GM21529 (cell line): Measurements from ENCODE around the gene WDR3.
"Not testable (repeated sequence)": the region's sequence is repeated elsewhere in the genome, so short reads cannot be mapped to it uniquely, and the experiment has no call there.

Source experiments
- ATAC-seq: cut with Tn5 transposase; IDR thresholded peaks from one replicate; pipeline ENCODE4 v1.9.1; 2021; ENCODE audit not compliant: unreplicated experiment

Gene WDR3

GRCh38 chr1:117929343-117930172 is at the start of gene WDR3, which contains the start of gene GDAP2:
Gene WDR3, plus strand, starts transcription at chr1:117929739. Its CDS starts 3,581 bp downstream, at chr1:117933320.
Gene GDAP2, minus strand, starts transcription at chr1:117929621. Its CDS starts 9,264 bp downstream, at chr1:117920357.
- peak; percentile 94 for ATAC-seq

- ATAC-seq: no peak
These were observed 45.9 kb upstream of the WDR3 start for GRCh38 chr1:117883616-117884015.

DNA sequence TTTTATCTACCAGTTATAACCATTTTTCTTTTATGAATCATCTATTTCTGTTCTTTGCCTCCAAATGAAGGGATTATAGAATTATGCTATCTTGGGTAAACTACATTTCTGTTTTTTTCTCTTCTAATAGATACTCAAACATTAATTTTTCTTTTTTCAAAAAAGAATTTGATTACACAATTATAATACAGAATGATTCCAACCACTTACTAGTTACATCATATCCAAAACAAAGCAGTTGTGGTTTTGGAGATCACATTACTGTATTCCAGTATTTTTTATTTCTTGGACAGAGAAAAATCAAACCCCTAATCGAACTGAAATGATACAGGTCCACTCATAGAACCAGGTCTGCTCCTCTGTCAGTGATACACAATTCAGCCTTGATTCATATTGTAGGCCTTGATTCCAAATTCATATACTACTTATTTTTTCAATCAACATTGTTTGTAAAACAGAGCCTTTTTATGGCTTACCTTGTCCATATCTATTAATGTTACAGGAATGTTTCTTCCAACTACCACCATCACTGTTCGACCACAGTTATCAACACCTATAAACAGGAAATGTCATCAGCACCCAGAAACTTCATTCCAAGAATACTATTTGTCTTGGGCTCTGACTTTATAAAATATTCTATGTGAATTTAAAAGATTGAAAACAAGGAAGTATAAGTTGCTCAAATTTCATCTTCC is 43.3 kb upstream of the WDR3 start:
- no peak for ATAC-seq

DNA sequence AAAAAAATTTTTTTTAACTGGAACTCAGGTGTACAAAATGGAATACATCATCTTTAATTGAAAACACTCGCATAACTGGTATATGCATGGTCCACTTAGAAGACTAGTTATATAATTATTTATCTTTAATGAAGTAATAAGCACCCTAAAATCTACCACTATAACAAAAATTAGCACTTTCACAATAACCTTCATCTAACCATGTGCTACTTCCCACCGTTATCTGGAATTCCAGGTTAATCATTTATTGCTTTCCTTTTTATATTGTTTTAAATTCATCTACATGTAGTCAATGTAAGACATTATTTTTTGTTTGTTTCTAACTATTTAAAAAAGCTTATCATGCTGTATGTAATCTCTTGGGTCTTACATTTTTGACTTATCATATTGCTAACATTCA is 39.1 kb upstream of the WDR3 start:
- ATAC-seq: no peak

- no peak for ATAC-seq
These were observed 37.0 kb upstream of the WDR3 start for GRCh38 chr1:117892512-117892911.

DNA sequence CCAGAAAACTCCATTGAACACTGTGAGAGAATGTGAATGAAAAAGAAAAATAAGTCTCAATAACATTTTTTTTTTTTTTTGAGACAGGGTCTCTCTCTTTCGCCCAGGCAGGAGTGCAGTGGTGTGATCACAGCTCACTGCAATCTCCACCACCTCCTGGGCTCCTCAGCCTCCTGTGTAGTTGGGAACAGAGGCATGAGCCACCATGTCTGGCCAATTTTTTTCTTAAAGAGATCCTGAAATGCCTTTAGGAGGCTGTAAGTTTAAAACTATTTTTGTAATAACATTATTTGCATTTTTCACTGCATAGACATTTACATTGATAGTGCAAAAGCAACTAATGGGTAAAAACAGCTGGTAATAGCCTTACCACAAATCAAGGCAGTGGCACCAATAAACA is 35.5 kb upstream of the WDR3 start:
- no peak for ATAC-seq

DNA sequence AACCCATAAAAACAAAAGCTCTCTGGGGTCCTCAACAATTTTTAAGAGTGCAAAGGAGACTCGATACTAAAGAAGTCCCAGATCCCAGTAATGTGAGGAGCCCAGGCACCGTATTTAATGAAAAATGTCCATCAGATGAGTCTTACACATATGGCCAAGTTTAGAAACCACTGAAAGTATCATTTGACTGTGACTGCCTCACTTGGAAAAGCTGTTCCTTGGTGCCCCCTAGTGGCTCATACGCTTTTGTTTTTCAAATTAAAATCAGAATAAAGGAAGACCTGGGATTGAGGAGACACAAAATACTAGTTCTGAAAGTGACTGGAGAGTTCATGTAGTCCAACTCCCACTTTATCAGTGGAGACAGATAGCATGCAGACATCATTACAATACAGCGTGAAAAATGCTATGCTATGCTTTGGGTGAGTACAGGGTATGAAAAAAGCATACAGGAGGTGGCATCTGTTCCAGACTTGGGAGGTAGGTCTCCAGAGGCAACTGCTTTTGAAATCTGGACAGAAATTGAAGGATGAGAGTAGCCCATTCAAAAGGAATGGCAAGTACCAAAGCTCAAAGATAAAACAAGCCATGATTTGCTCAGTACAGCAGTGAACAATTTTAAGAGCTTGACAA is 33.9 kb upstream of the WDR3 start:
- ATAC-seq: peak; percentile 92

GRCh38 chr1:117897551-117897950 is 32.0 kb upstream of the WDR3 start:
- no peak for ATAC-seq

DNA sequence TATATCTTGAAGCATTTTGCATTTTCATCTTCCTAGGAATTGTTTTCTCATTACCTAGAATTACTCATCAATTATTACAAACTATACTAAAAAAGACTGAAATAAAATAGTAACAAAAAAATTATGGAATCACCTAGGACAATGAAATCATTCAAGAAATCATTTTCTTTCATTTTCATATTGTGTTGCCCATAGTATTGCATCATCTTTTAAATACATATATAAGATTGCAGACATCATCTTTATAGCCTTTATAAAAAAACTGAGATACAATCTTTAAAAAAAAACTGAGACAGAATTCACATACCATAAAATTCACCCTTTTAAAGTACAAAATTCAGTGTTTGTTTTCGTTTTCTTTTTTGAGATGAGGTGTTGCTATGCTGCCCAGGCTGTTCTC is 29.7 kb upstream of the WDR3 start:
- no peak for ATAC-seq

DNA sequence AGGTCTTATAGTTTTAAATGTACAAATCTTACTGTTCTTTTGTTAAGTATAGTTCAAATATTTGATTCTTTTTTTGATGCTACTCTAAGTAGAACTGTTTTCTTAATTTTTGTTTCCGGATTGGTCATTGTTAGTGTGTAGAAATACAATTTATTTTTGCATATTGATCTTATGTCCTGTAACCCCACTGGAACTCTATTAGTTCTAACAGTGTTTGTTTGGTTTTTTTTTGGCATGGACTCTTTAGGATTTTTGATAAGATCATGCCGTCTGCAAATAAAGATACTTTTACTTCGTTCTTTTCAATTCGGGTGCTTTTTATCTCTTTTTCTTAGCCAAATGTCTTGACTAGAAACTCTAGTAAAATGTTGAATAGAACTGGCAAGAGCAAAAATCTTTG is 26.6 kb upstream of the WDR3 start:
- ATAC-seq: no peak

DNA sequence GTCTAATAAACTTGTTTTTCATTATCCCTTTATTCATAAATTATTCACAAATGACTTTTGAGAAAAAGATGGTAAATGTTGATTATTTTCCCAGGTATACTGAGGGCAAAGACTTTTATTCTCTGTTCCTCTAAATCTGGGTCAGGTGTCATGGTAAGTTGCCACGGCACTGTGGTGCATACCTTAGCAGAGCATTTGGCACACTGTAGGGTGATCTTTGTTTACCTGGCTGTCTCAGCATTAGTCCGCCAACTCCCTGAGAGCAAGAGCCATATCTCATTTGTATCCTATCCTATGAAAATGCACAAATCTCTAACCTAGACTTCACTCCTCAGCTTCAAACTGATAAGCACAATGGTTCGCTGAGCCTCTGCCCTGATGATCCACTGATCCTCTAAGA is 25.1 kb upstream of the WDR3 start:
- no peak for ATAC-seq

DNA sequence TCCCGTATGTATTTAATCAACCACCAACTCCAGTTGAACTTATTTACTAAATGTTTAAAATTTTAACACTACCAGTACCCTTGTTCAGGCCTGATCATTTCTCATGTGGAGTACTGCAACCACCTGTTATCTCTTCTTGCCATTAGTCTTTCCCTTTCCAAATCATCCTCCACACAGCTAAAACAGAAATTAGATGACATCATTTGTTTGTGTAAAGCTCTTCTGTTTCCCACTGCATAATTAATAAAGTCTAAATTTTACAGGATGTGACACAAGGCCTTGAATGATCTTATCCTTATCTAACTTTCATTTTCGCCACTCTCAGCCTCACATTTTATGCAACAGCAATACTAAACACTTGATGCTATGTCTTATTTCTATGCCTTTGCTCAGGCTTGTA is 24.5 kb upstream of the WDR3 start:
- ATAC-seq: no peak

- no peak for ATAC-seq
These were observed 18.5 kb upstream of the WDR3 start for GRCh38 chr1:117911051-117911450.

DNA sequence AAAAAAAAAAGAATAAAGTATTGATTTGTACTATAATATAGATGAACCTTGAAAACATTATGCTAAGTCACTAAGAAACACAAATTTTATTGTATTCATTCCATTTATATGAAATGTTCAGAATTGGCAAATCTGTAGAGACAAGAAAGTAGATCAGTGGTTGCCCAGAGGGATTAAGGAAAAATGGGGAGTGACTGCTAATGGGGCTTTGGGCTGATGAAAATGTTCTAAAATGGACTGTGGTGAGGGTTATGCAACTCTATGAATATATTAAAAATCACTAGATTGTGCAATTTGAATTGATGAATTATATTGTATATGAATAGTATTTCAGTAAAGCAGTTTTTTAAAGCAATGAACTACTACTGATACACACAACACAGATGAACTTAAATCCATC is 10.2 kb upstream of the WDR3 start:
- no peak for ATAC-seq

DNA sequence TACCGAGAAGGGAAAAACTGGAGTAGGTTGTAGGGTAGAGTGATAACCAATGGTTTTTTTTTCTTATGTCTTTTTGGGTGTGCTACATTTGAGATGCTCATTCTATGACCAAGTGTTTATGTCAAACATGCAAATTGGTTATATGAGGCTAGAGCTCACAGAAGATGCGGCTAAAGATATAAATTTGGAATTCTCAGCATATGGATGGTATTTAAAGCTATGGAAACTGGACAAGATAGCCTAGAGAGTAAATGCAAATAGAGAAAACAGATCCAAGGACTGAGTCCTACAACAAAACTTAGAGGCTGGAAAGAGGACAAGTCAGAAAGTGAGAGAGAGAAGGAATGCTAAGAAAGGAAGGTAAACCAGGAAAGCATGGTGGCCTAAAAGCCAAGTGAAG is 7.5 kb upstream of the WDR3 start:
- ATAC-seq: no peak

DNA sequence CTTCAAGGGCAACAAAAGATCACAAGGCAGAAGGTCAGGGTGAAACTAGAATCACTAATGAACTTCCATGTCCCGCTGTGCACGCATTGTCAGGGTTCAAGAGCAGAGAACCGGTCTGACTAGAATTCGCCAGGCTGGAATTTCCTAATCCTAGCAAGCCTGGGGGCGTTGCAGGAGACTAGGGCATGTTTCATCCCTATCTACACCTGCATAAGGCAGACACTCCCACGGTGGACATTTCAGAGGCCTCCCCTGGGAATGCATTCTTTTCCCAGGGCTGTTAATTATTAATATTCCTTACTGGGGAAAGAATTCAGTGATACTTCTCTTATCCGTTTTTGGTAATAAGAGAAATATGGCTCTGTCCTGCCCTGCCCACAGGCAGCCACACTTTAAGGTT is 6.8 kb upstream of the WDR3 start:
- ATAC-seq: not testable (repeated sequence)

GRCh38 chr1:117925981-117926380 is 3.6 kb upstream of the WDR3 start:
- no peak for ATAC-seq

GRCh38 chr1:117928881-117929342 is 627 bp upstream of the WDR3 start:
- peak; percentile 45 for ATAC-seq

GRCh38 chr1:117930173-117930447 is 571 bp downstream of the WDR3 start:
- no peak for ATAC-seq

DNA sequence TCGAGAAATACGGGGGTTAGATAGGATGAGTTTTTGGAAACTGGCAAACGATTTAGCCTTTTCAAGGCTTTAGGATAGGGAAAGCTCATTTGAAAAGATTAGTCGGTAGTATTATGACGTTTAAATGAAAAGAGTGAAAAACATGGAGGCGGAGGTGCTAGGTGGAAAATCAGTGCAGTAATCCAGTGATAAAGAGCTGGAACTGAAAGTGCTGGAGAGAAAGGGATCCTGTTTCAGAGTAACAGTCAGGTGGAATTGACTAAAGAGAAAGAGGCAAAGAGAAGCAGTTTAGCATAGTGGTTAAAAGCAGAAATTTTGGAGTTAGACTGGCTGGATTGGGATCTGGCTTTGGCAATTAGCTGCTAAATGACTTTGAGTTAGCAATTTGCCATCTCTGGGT is 945 bp downstream of the WDR3 start:
- ATAC-seq: no peak

DNA sequence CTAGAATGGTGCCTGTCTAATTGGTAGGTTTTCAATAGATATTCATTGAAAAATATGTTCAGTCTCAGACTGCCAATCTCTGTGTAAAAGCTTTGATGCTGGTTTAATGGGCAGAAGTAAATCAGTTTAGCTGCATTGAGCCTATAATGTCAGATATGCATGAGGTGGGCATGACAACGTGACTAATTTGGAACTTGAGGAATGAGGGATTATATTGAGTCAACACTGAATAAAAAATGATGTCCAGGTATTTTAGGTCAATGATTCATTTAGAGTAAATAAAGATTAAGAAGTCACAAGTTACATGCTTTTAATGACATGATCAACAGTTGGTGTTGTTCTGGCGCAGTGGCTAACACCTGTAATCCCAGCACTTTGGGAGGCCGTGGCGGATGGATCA is 3.0 kb downstream of the WDR3 start:
- no peak for ATAC-seq

GRCh38 chr1:117933769-117934168 is 4.2 kb downstream of the WDR3 start:
- no peak for ATAC-seq
